HG03103 (cell line): ENCODE data around the gene ASAP2.
"Not testable (repeated sequence)": the region's sequence is repeated elsewhere in the genome, so short reads cannot be mapped to it uniquely, and the experiment has no call there.

Source experiments
- ATAC-seq: cut with Tn5 transposase; IDR thresholded peaks from one replicate; pipeline ENCODE4 v1.9.1; 2021; ENCODE audit warnings: low read depth; ENCODE audit not compliant: unreplicated experiment

ASAP2 gene

DNA sequence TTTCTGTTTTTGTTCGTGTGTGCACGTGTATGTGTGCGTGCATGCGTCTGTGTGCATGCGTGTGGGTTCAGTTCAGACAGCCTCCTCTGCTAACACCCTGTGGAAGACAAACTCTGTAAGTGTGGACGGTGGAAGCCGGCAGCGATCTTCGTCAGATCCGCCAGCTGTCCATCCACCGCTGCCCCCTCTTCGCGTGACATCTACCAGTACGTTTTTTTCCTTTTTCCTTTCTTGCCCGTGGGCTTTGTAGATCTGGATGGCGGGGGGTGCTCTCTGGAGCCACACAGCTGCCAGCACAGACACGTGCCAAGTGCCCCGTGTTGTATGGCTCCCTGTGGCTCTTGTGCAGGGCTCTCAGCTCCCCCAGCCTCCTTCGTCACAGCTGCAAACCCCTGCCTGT lies 184.4 kb downstream of the ASAP2 start:
- no peak for ATAC-seq

GRCh38 chr2:9391961-9392720 lies 185.5 kb downstream of the ASAP2 start:
- ATAC-seq: no peak

DNA sequence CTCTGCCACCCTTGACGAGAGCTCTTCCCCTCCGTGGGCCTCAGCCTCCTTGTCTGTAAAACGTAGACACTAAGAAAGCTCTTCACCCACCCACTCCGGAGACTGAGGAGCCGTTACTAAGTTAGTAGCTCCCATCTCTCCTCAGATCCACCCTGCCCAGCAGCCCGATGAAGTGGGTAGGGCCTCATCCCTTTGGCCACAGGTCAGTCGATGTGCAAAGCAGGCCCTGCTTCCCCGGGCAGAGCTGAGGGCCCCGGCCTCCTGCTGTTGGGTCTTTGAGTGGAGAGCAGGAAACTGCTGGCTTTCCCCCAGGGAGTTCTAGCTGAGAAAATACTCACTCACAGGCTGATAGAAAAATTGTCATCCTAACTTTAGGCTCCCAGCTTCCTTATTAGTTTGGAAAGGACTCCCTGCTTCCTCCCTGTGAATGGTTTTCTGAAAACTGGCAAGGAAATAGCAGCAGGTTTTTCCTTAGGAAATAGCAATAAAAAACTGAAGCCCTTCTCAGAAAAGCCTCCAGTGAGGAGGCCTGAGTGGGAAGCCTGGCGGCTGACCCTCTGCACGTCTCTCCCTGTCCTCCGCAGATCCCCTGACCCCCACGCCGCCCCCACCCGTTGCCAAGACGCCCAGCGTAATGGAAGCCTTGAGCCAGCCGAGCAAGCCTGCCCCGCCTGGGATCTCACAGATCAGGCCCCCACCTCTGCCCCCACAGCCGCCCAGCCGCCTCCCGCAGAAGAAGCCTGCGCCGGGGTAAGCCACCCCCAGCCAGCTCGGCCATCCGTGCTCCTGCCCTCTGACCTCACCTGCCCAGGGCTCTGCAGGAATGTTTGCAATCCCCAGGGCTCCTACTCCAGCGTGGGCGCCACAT lies 186.5 kb downstream of the ASAP2 start:
- no peak for ATAC-seq

DNA sequence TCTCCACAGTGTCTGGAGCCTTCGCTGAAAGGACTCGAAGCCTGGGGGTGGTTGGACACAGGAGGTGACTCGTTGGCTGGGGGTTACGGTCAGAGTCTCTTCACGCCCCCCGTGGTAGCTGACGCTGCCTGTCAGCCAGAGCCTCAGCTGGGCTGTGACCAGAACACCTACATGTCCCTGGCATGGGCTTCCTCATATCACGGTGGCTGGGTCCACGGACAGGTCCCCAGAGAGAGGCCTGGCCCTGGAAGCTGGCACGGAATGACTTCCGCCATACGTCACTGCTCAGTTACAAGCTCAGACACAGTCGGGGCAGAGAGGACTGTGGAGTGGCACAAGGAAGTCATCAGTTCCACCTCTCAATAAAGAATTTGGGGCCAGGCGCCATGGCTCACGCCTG lies 188.2 kb downstream of the ASAP2 start:
- no peak for ATAC-seq

DNA sequence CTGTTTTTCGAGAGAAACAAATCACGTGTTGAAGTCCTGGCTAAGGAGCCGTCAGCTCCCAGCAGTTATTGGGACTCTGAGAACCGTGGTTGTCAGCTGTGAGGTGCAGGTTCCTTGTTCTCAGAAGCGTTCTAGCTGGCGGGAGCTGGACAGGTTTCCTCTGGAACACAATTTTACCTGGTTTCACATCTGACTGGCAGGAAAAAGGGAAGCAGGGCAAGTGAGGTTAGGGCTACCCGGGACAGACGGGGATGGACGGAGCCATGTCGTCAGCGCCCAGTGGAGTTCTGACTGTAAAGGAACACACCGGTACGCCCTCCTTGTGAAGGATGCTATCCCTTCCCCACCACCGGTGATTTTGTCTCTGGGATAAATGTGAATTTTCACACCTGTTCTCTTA lies 190.6 kb downstream of the ASAP2 start:
- ATAC-seq: no peak

GRCh38 chr2:9398251-9398650 lies 191.6 kb downstream of the ASAP2 start:
- not testable (repeated sequence) for ATAC-seq

DNA sequence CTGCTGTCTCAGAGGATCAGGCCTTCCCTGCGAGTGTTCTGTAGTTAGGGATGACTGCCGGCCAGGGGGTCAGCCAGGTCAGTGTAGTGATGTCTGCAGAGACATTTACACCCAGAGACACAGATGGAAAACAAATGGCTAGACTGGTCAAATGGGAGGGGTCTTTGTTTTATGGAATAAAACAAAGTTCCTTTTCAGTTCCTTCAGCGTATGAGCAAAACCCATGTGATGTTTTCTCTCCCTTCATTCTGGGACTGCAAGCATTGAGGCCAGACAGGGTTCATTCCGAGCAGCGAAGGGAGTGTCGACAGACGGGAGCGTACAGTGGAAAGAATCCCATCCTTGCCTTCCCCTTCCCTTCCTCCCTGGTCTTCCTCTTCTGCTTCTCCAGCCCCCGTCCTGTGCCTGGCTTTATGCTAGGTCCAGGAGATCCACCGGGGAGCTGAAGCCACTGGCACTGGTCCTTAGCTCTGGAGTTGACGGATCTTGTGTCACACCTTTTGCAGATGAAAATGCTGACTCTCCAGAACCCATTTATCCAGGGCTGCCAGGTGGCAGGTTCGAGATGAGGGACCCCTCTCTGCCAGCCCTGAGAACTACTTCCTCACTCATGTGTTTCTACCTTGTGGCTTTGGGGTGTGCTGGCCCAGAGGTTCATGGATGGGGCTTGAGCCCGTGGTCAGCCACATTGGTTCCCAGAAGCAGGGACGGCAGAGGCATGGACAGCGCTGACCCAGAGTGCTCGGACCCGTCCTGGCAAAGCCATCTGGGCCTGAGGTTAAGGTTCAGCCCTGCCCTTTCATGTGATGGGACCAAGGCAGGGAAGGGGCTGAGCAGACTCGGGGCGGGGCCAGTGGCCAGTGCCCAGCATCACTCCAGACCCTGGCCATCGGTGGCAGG lies 192.5 kb downstream of the ASAP2 start:
- no peak for ATAC-seq

DNA sequence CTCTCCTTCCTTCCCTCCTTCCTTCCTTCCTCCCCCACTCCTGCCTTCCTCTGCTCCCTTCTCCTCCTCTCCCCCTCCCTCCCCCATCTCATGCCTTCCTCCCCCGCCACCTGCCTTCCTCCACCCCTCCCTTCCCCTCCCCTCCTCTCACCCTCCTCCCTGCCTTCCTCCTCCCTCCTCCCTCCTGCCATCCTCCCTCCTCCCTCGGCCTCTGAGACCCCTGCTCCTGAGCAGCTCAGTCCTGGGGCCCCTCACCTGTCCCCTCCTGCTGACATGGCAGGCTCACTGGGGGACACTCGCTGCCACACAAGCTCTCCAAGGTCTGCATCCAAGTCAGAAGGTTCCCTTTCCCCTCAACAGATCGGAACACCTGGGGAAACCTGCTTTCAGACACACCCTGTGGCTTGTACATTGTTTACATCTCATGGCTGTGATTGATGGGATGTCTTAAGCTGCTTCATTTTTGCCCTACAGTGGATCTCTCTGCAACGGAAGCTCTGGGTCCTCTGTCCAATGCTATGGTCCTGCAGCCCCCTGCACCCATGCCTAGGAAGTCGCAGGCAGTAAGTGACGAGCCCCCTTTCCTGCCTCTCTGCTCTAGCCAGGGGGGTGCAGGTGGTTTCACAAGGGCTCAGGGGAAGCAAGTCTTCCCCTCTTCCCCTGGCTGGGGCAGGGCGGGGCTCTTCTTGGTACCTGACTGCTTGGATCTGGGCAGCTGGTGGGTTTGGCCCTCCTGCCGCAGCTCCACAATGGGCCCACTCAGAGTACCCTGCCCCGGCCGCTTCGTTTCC lies 193.9 kb downstream of the ASAP2 start:
- ATAC-seq: no peak

GRCh38 chr2:9401059-9401547 lies 194.5 kb downstream of the ASAP2 start:
- ATAC-seq: no peak

GRCh38 chr2:9401646-9402371 lies 195.2 kb downstream of the ASAP2 start:
- ATAC-seq: no peak

DNA sequence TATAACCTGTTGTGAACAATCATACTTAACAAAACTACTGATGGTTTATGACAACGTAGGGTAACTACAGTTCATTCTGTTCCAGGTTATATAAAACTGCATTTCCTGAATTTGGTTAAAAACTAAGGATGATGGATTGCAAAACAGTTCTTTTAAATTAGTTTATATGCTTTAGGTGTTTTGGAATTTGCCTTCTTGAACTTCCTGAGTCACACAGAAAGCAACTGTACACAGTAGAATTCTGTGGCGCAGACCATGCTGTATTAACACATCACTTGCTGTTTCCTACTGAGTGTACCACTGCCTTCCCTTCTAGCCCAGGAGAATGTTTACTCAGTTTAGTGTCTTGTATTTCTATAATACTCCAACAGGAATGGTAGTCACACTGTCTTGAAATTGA lies 197.3 kb downstream of the ASAP2 start:
- no peak for ATAC-seq

DNA sequence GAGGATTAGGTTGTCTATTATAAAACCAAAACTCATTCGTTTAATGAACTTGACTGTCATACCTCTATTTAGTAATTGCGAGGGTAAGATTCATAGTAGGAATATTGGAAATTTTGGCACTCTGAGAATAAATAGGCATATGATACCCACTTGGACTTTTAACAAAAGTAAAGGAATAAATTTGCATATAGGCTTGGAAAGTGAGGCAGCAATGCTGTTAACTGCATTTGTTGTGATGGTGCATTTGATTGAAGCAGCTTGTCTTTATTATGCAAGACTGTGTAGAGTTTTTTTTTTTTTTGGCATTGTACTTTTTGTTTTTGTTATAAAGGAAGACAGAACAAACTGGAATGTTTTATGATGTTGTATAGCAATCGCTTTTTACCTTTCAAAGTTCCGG lies 197.8 kb downstream of the ASAP2 start:
- ATAC-seq: no peak

GRCh38 chr2:9405636-9406035 lies 199.0 kb downstream of the ASAP2 start:
- no peak for ATAC-seq

GRCh38 chr2:9406529-9407362 lies 200.1 kb downstream of the ASAP2 start:
- ATAC-seq: no peak

- no peak for ATAC-seq
These were observed 200.8 kb downstream of the ASAP2 start for GRCh38 chr2:9407363-9407811.

GRCh38 chr2:9408641-9409151 lies 202.1 kb downstream of the ASAP2 start:
- no peak for ATAC-seq

- ATAC-seq: no peak
These were observed 203.5 kb downstream of the ASAP2 start for GRCh38 chr2:9410108-9410507.

DNA sequence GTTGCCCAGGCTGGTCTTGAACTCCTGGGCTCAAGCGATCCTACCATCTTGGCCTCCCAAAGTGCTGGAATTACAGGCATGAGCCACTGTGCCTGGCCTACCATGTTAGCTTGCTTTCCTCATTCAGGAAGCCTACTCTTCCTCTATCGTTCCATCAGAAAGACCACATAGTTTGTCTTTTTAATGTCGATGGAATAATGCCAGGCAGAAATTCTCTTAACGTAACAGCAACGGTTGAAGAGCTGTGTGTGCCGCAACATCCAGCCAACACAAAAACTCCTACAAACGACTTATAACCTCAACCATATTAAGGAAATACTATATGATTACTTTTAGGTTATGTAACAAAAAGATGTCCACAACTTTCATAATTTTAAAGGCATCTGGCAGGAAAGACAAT lies 206.2 kb downstream of the ASAP2 start:
- no peak for ATAC-seq
